ENCODE results near the gene ZNF266.

DNA sequence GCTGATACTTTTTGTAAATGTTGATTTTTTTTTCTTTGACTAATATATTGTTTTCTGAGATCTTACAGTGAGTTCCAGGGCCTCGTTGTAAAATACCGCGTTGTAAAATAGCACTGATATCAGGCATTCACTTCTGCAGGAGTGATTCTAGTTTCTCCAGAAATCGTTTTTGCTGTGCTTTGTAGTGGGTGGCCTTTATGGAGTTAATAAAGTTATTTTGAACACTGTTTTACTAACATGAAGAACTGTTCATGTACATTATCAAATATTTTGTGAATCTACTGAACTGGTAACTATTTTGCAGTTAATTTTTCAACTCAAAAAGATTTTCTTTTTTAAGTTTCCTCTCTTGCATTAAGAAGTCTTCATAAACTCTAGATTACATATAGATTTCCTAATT lies 985 bp upstream of the ZNF266 start:
- TF ChIP-seq GATA2 (IDR thresholded peaks at IDR 0.05; ENCODE audit: low read depth, low read length) (no peak), GATA3 (IDR thresholded peaks at IDR 0.05; ENCODE audit: low read depth, low read length) (no peak)
